Measurements from ENCODE around the gene KLHDC4. TPM values are rescaled to one million over a fixed set of nuclear protein-coding genes. Genes with fewer than 3 reads are reported as not detected.

KLHDC4 gene
- total RNA-seq, 1 experiment from 2014 or later: 50.7 TPM

DNA sequence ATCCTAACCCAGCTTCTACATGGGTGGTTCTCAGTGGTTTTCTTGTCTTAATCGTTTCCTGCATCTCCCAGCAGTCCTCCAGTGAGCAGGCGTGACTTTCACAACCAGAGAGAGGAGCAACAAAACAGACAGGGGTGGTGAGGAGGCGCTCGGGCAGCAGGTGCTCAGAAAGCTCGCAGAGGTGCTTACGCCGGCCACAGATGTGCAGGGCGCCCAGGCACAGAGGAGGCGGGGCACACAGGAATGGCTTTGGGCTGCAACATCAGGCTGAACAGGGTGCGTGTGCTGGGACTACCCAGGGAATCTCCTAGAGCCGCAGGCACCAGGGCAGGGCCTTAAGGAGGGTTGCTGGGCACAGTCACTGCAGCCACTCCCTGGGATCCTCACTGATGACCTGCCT lies 32.6 kb downstream of the KLHDC4 start:
- ChIA-PET POLR2A (no interaction called here), CTCF (no interaction called here)
- intact Hi-C loops (cut with micrococcal nuclease; ENCODE audit: unreplicated experiment): no loop called here
- TF ChIP-seq, protein P1, sequence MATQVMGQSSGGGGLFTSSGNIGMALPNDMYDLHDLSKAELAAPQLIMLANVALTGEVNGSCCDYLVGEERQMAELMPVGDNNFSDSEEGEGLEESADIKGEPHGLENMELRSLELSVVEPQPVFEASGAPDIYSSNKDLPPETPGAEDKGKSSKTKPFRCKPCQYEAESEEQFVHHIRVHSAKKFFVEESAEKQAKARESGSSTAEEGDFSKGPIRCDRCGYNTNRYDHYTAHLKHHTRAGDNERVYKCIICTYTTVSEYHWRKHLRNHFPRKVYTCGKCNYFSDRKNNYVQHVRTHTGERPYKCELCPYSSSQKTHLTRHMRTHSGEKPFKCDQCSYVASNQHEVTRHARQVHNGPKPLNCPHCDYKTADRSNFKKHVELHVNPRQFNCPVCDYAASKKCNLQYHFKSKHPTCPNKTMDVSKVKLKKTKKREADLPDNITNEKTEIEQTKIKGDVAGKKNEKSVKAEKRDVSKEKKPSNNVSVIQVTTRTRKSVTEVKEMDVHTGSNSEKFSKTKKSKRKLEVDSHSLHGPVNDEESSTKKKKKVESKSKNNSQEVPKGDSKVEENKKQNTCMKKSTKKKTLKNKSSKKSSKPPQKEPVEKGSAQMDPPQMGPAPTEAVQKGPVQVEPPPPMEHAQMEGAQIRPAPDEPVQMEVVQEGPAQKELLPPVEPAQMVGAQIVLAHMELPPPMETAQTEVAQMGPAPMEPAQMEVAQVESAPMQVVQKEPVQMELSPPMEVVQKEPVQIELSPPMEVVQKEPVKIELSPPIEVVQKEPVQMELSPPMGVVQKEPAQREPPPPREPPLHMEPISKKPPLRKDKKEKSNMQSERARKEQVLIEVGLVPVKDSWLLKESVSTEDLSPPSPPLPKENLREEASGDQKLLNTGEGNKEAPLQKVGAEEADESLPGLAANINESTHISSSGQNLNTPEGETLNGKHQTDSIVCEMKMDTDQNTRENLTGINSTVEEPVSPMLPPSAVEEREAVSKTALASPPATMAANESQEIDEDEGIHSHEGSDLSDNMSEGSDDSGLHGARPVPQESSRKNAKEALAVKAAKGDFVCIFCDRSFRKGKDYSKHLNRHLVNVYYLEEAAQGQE (IDR thresholded peaks at IDR 0.05; ENCODE audit: insufficient read depth in 1 of 2, low read depth in 2 of 2, low read length in 1 of 2): no peak
- no peak for TF ChIP-seq POLR2AphosphoS5 (IDR thresholded peaks at IDR 0.05; ENCODE audit: low read depth, low read length)
- TF ChIP-seq TCF7L2 (IDR thresholded peaks at IDR 0.05; ENCODE audit: low read depth, low read length): no peak
- TF ChIP-seq, protein P2, sequence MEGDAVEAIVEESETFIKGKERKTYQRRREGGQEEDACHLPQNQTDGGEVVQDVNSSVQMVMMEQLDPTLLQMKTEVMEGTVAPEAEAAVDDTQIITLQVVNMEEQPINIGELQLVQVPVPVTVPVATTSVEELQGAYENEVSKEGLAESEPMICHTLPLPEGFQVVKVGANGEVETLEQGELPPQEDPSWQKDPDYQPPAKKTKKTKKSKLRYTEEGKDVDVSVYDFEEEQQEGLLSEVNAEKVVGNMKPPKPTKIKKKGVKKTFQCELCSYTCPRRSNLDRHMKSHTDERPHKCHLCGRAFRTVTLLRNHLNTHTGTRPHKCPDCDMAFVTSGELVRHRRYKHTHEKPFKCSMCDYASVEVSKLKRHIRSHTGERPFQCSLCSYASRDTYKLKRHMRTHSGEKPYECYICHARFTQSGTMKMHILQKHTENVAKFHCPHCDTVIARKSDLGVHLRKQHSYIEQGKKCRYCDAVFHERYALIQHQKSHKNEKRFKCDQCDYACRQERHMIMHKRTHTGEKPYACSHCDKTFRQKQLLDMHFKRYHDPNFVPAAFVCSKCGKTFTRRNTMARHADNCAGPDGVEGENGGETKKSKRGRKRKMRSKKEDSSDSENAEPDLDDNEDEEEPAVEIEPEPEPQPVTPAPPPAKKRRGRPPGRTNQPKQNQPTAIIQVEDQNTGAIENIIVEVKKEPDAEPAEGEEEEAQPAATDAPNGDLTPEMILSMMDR (IDR thresholded peaks at IDR 0.05): no peak
- no peak for TF ChIP-seq SIN3A (IDR thresholded peaks at IDR 0.05; ENCODE audit: borderline replicate concordance, insufficient read depth, low read depth, low read length)
- Histone ChIP-seq H3K36me3 (ENCODE audit: control insufficient read depth, insufficient read depth, low read length) (peaks cover 4% of the 10 kb centered on the region; the same call in 1 of the 2 replicates), H3K4me1 (ENCODE audit: control insufficient read depth, insufficient read depth, low read length) (no peaks in the 10 kb centered on the region), H3K4me3 (ENCODE audit: low read depth in 2 of 2, low read length in 2 of 2) (no peak overlapping the region), H3K27ac (ENCODE audit: low read length) (no peak overlapping the region), H3K9me3 (ENCODE audit: control insufficient read depth, insufficient read depth, low read depth, low read length) (no peaks in the 10 kb centered on the region), H3K27me3 (ENCODE audit: control insufficient read depth, insufficient read depth, low read length) (no peaks in the 10 kb centered on the region)
- DNase-seq (ENCODE audit: low read depth, low spot score) (no peak), ATAC-seq (no peak)
- in situ Hi-C loops (cut with HindIII; ENCODE audit: low pct_unique_long_range_greater_than_20kb, low sequenced_read_pairs): no loop called here
- BruUV-seq (replicated peaks): no TSS peak

DNA sequence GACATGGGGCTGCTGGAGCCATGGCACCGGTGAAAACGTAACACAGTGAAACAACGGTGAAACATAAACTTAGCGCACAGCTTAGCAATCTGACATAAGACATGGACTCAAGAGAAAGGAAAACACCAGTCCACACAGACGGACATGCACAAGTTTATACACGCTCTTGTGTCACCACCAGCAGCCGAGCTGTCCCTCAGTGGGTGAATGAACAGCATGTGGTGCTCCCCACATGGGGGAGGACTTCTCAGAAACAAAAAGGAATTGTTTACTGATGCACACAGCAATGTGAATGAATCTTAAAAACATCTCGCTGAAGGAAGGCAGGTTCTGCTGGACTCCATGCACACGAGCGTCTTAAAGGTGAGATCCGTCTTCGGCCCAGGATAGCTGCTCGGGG lies 34.2 kb downstream of the KLHDC4 start:
- no TSS peak for BruUV-seq (replicated peaks)
- H3K4me1 ChIP-seq (ENCODE audit: control insufficient read depth, insufficient read depth, low read length): no peaks in the 10 kb centered on the region
- H3K4me3 ChIP-seq (ENCODE audit: low read depth in 2 of 2, low read length in 2 of 2): no peak overlapping the region
- POLR2A ChIA-PET: no interaction called here
- DNase-seq (ENCODE audit: low read depth, low spot score) (no peak), ATAC-seq (no peak)
- H3K9me3 ChIP-seq (ENCODE audit: control insufficient read depth, insufficient read depth, low read depth, low read length): no peaks in the 10 kb centered on the region
- H3K27me3 ChIP-seq (ENCODE audit: control insufficient read depth, insufficient read depth, low read length): no peaks in the 10 kb centered on the region
- in situ Hi-C loops (cut with HindIII; ENCODE audit: low pct_unique_long_range_greater_than_20kb, low sequenced_read_pairs) (no loop called here), intact Hi-C loops (cut with micrococcal nuclease; ENCODE audit: unreplicated experiment) (no loop called here)
- H3K36me3 ChIP-seq (ENCODE audit: control insufficient read depth, insufficient read depth, low read length): peaks cover 4% of the 10 kb centered on the region; the same call in 1 of the 2 replicates
- CTCF ChIA-PET: no interaction called here
- TF ChIP-seq, protein P1 (IDR thresholded peaks at IDR 0.05; ENCODE audit: insufficient read depth in 1 of 2, low read depth in 2 of 2, low read length in 1 of 2): no peak
- TF ChIP-seq TCF7L2 (IDR thresholded peaks at IDR 0.05; ENCODE audit: low read depth, low read length) (no peak), SIN3A (IDR thresholded peaks at IDR 0.05; ENCODE audit: borderline replicate concordance, insufficient read depth, low read depth, low read length) (no peak), POLR2AphosphoS5 (IDR thresholded peaks at IDR 0.05; ENCODE audit: low read depth, low read length) (no peak)
- TF ChIP-seq, protein P2 (IDR thresholded peaks at IDR 0.05): no peak
- no peak overlapping the region for H3K27ac ChIP-seq (ENCODE audit: low read length)
